Endothelial cell of umbilical vein (primary cell): Measurements from ENCODE around the gene ALOX15B. TPM values are rescaled to one million over a fixed set of nuclear protein-coding genes. Genes with fewer than 3 reads are reported as not detected.

Experiments
- BruUV-seq: library from RNA; stranded (reverse); fragments of 400-500 nt; replicated peaks from 2 replicates; lab custom pipeline; 2021; lab: Mats Ljungman, UMichigan
- CTCF ChIA-PET: fragments of 300-600, 350-600 bp; sonication (Branson Sonifier 250); formaldehyde crosslinking; loops from one replicate; lab custom pipeline; 2021; ENCODE audit warnings: antibody characterized with exemption, inconsistent platforms; lab: Charles Lee
- POLR2A ChIA-PET: fragments of 300-600, 350-600 bp; sonication (Branson Sonifier 250); formaldehyde crosslinking; loops from one replicate; lab custom pipeline; 2021; ENCODE audit warnings: antibody characterized with exemption, inconsistent platforms; lab: Charles Lee
- DNase-seq: peaks from one replicate; pipeline ENCODE4 v3.0.0-alpha.2; 2011; ENCODE audit warnings: low read depth, low spot score
- FAIRE-seq: peaks from 2 replicates; lab custom pipeline; 2011; peaks lifted over from hg19 to GRCh38; lab: Jason Lieb, UNC
- H2AFZ ChIP-seq: 2 replicates; pipeline ENCODE4 v1.6.0; 2012; ENCODE audit warnings: low read depth, low read length, control low read depth, inconsistent platforms
- H3K27ac ChIP-seq: 2 replicates; pipeline ENCODE4 v1.5.1; 2011; ENCODE audit warnings: low read depth, mild to moderate bottlenecking, control low read depth, low read length, moderate library complexity; ENCODE audit not compliant: insufficient read depth
- H3K27me3 ChIP-seq, 2 experiments: 2 replicates each; pipeline versions ENCODE4 v1.6.0 to v1.6.1; 2011; ENCODE audit warnings: low read length in 2 of 2, mixed read lengths in 1 of 2; ENCODE audit not compliant: control insufficient read depth in 2 of 2, insufficient read depth in 2 of 2
- H3K36me3 ChIP-seq, 2 experiments: 2 replicates in 1 of 2; 3 replicates in 1 of 2; pipeline ENCODE4 v1.5.1; 2011; ENCODE audit warnings: low read length in 2 of 2, mild to moderate bottlenecking in 1 of 2, moderate library complexity in 1 of 2; ENCODE audit not compliant: control insufficient read depth in 2 of 2, insufficient read depth in 2 of 2; ENCODE audit errors: extremely low read depth in 1 of 2
- H3K4me1 ChIP-seq: 3 replicates; pipeline ENCODE4 v1.5.1; 2011; ENCODE audit warnings: mild to moderate bottlenecking, low read length; ENCODE audit not compliant: control insufficient read depth, insufficient read depth; ENCODE audit errors: extremely low read depth
- H3K4me2 ChIP-seq: 2 replicates; pipeline ENCODE4 v1.6.1; 2011; ENCODE audit warnings: low read length, control low read depth, mixed read lengths; ENCODE audit not compliant: insufficient read depth
- H3K4me3 ChIP-seq, 3 experiments: fragments of 200-600 bp in 1 of 3; sonication (generic), shearing (Covaris generic) in 1 of 3; replicated peaks in 1 of 3; 2 replicates each; pipeline ENCODE4 v1.5.1; 2011 to 2016; ENCODE audit warnings: control low read depth in 3 of 3, low read length in 3 of 3, mild to moderate bottlenecking in 2 of 3, inconsistent platforms in 1 of 3, low read depth in 1 of 3, moderate library complexity in 1 of 3; ENCODE audit not compliant: insufficient read depth in 1 of 3
- H3K79me2 ChIP-seq: 2 replicates; pipeline ENCODE4 v1.6.0; 2012; ENCODE audit warnings: low read length, inconsistent platforms; ENCODE audit not compliant: control insufficient read depth, insufficient read depth
- H3K9ac ChIP-seq: replicated peaks from 2 replicates; pipeline ENCODE3; 2011; ENCODE audit warnings: low read length, control low read depth; ENCODE audit not compliant: insufficient read depth; ENCODE audit errors: extremely low read depth
- H3K9me1 ChIP-seq: replicated peaks from 3 replicates; pipeline ENCODE4 v1.6.0; 2011; ENCODE audit warnings: mild to moderate bottlenecking, low read length; ENCODE audit not compliant: control insufficient read depth, insufficient read depth; ENCODE audit errors: extremely low read depth
- H3K9me3 ChIP-seq: replicated peaks from 2 replicates; pipeline ENCODE4 v1.5.1; 2012; ENCODE audit warnings: low read length, inconsistent platforms; ENCODE audit not compliant: control insufficient read depth, insufficient read depth
- H4K20me1 ChIP-seq: replicated peaks from 2 replicates; pipeline ENCODE3; 2011; ENCODE audit warnings: mild to moderate bottlenecking, low read length; ENCODE audit not compliant: control insufficient read depth, insufficient read depth; ENCODE audit errors: extremely low read depth
- CTCF ChIP-seq, 2 donors: IDR thresholded peaks; 1 replicate in 1 of 2; 2 replicates in 1 of 2; pipeline ENCODE4 v1.5.1; 2011; ENCODE audit warnings: low read length in 2 of 2, mild to moderate bottlenecking in 2 of 2, moderate library complexity in 2 of 2, control low read depth in 1 of 2, inconsistent platforms in 1 of 2, low read depth in 1 of 2; ENCODE audit not compliant: insufficient read depth in 1 of 2; ENCODE audit errors: extremely low read depth in 1 of 2
- EZH2 ChIP-seq: IDR thresholded peaks from 2 replicates; pipeline ENCODE4 v1.6.1; 2012; ENCODE audit warnings: borderline replicate concordance, low read depth, mild to moderate bottlenecking, moderate library complexity, low read length, inconsistent platforms; ENCODE audit not compliant: severe bottlenecking
- FOS ChIP-seq: IDR thresholded peaks from 2 replicates; pipeline ENCODE4 v1.6.1; 2011; ENCODE audit warnings: mild to moderate bottlenecking, low read length, moderate library complexity, borderline replicate concordance; ENCODE audit not compliant: insufficient read depth
- GATA2 ChIP-seq: IDR thresholded peaks from 2 replicates; pipeline ENCODE4 v1.7.0; 2011; ENCODE audit warnings: low read depth, mild to moderate bottlenecking, moderate library complexity, mixed read lengths, low read length; ENCODE audit not compliant: insufficient read length, insufficient read depth
- JUN ChIP-seq: IDR thresholded peaks from 2 replicates; pipeline ENCODE4 v1.6.1; 2011; ENCODE audit warnings: borderline replicate concordance, low read depth; ENCODE audit not compliant: insufficient read length, insufficient read depth
- MAX ChIP-seq: IDR thresholded peaks from 2 replicates; pipeline ENCODE4 v1.6.1; 2011; ENCODE audit not compliant: insufficient read depth, insufficient read length
- MYC ChIP-seq: IDR thresholded peaks from one replicate; pipeline ENCODE4 v1.6.1; 2011; ENCODE audit warnings: mild to moderate bottlenecking, low read depth, low read length
- POLR2A ChIP-seq: IDR thresholded peaks from 2 replicates; pipeline ENCODE4 v1.6.1; 2012; ENCODE audit warnings: low read depth, mild to moderate bottlenecking, control low read depth, low read length
- POLR2AphosphoS5 ChIP-seq: IDR thresholded peaks from 2 replicates; pipeline ENCODE4 v1.6.1; 2012; ENCODE audit warnings: low read depth, mild to moderate bottlenecking, control low read depth, low read length, moderate library complexity; ENCODE audit not compliant: insufficient read depth
- dilution Hi-C: fragments of 300-500 bp; cut with MboI; formaldehyde crosslinking; loops from one replicate; pipeline ENCODE4 v1.15.0; 2019; ENCODE audit warnings: low sequenced_read_pairs; ENCODE audit not compliant: extremely low pct_ligation_motif_present
- intact Hi-C: fragments of 100-400 bp; cut with micrococcal nuclease; formaldehyde crosslinking; loops from one replicate; pipeline ENCODE4 v1.10.0; 2022
- polyA plus RNA-seq, 4 experiments: library from polyadenylated mRNA; depleted of rRNA in 3 of 4; stranded (reverse) in 3 of 4; unstranded in 1 of 4; fragments of >200 nt; gene quantifications; 2 replicates each; pipeline versions ENCODE4 v1.2.1 to v1.2.3, GENCODE V29; 2011 to 2012; ENCODE audit warnings: missing spikeins in 1 of 4
- total RNA-seq: library from RNA; stranded (reverse); gene quantifications from 2 replicates; pipeline ENCODE4 v1.2.3, GENCODE V29; 2021

ALOX15B gene
- total and polyA plus RNA-seq, 2 donors (not counting 3 experiments of a cell fraction or from before 2014, with no cell fraction given): not detected

- Histone ChIP-seq H3K27ac (no peak overlapping the region), H3K9me1 (no peaks in the 10 kb centered on the region), H3K4me1 (peaks cover 4% of the 10 kb centered on the region), H3K79me2 (no peaks in the 10 kb centered on the region), H3K4me2 (peak overlapping the region; percentile 79), H4K20me1 (no peaks in the 10 kb centered on the region), H2AFZ (peak overlapping the region; percentile 94), H3K4me3 (peak overlapping the region; percentile 45 to 53 (median 51)), H3K36me3 (no peaks in the 10 kb centered on the region), H3K27me3 (peaks cover 3 to 12% of the 10 kb centered on the region in 2 experiments), H3K9me3 (no peaks in the 10 kb centered on the region), H3K9ac (no peak overlapping the region)
- dilution Hi-C loops (no loop called here), intact Hi-C loops (loop anchor here (1.0 to 2.0 kb wide), 5 partner anchors 67 to 247 kb away; partner anchors contain the start of gene TMEM88)
- ChIA-PET POLR2A (interaction anchor here (0.7 to 1.4 kb wide), 2 partner anchors 74 to 133 kb away, joined by 3 read pairs; partner anchors contain the start of genes NAA38 and RNF227), CTCF (interaction anchor here (0.6 to 4.7 kb wide), 59 partner anchors 9 to 322 kb away, joined by 3 to 121 read pairs (median 6); partner anchors contain the start of genes CNTROB, GUCY2D, KCNAB3 and NAA38)
- no TSS peak for BruUV-seq
- TF ChIP-seq POLR2A (no peak), CTCF (IDR thresholded peaks at IDR 0.05; ENCODE audit: extremely low read depth in 1 of 2, insufficient read depth in 1 of 2, low read depth in 1 of 2, low read length in 2 of 2) (peak; percentile 93 to 98)
- DNase-seq (peak; percentile 66), FAIRE-seq (peak; percentile 96)
These were observed 48.8 kb upstream of the ALOX15B start for GRCh38 chr17:7989781-7990655.

GRCh38 chr17:7992516-7992915 is 46.3 kb upstream of the ALOX15B start:
- no TSS peak for BruUV-seq
- dilution Hi-C loops: no loop called here
- Histone ChIP-seq H3K4me3 (no peak overlapping the region), H3K79me2 (no peaks in the 10 kb centered on the region), H3K27me3 (peaks cover 5 to 17% of the 10 kb centered on the region in 2 experiments), H3K4me1 (peaks cover 4% of the 10 kb centered on the region), H3K4me2 (no peak overlapping the region), H4K20me1 (no peaks in the 10 kb centered on the region), H3K36me3 (no peaks in the 10 kb centered on the region), H2AFZ (no peak overlapping the region), H3K9me1 (no peaks in the 10 kb centered on the region), H3K27ac (no peak overlapping the region), H3K9me3 (no peaks in the 10 kb centered on the region), H3K9ac (no peak overlapping the region)
- TF ChIP-seq CTCF (IDR thresholded peaks at IDR 0.05; ENCODE audit: extremely low read depth in 1 of 2, insufficient read depth in 1 of 2, low read depth in 1 of 2, low read length in 2 of 2): no peak
- TF ChIP-seq JUN: no peak
- no peak for TF ChIP-seq POLR2AphosphoS5
- no peak for TF ChIP-seq FOS
- no peak for TF ChIP-seq EZH2
- no peak for TF ChIP-seq MAX
- TF ChIP-seq GATA2: no peak
- no peak for TF ChIP-seq POLR2A
- no peak for TF ChIP-seq MYC
- no peak for FAIRE-seq
- POLR2A ChIA-PET: no interaction called here
- no peak for DNase-seq
- CTCF ChIA-PET: interaction anchor here (0.9 to 4.7 kb wide), 6 partner anchors 9 to 123 kb away, joined by 3 to 81 read pairs (median 5); partner anchors contain the start of gene GUCY2D
- intact Hi-C loops: no loop called here
